Ovary (tissue), 9 donors: ENCODE data around the gene MAN1C1. TPM values are rescaled to one million over a fixed set of nuclear protein-coding genes. Genes with fewer than 3 reads are reported as not detected.

Experiments
- DNase-seq, 5 donors: peaks; one replicate each; pipeline ENCODE4 v3.0.0-alpha.2; 2019 to 2020
- H3K27ac ChIP-seq, 2 donors: fragments of 200-600 bp; one replicate each; pipeline versions ENCODE4 v1.5.1 to v1.8.0; 2019 to 2022
- H3K27me3 ChIP-seq: fragments of 200-600 bp; one replicate; pipeline ENCODE4 v1.8.0; 2022
- H3K36me3 ChIP-seq: fragments of 200-600 bp; sonication (generic); one replicate; pipeline ENCODE4 v1.5.1; 2019
- H3K4me1 ChIP-seq: one replicate; pipeline ENCODE4 v1.8.1; 2013; ENCODE audit warnings: mild to moderate bottlenecking, moderate library complexity; ENCODE audit not compliant: insufficient read depth
- H3K4me3 ChIP-seq: fragments of 200-600 bp; sonication (generic); one replicate; pipeline ENCODE4 v1.5.1; 2017
- H3K9me3 ChIP-seq, 2 donors: fragments of 200-600 bp in 1 of 2; sonication (generic) in 1 of 2; one replicate each; pipeline versions ENCODE4 v1.5.1 to v1.8.1; 2013 to 2019; ENCODE audit warnings: mild to moderate bottlenecking in 1 of 2, moderate library complexity in 1 of 2
- CTCF ChIP-seq, 3 donors: fragments of 450-650 bp in 2 of 3; fragments of 200-600 bp in 1 of 3; IDR thresholded peaks; one replicate each; pipeline versions ENCODE4 v1.5.1 to v1.8.0; 2016 to 2022; ENCODE audit warnings: antibody characterized with exemption in 3 of 3, mild to moderate bottlenecking in 1 of 3
- EP300 ChIP-seq: sonication (generic); formaldehyde crosslinking; IDR thresholded peaks from one replicate; pipeline ENCODE4 v1.6.1; 2017; ENCODE audit warnings: antibody characterized with exemption
- POLR2A ChIP-seq: fragments of 450-650 bp; IDR thresholded peaks from one replicate; pipeline ENCODE4 v1.6.1; 2017; ENCODE audit warnings: antibody characterized with exemption, mild to moderate bottlenecking, moderate library complexity
- WGBS, 3 donors: extraction: QIAGEN DNeasy Blood & Tissue Kit in 1 of 3; methylation state at CpG; one replicate each; pipeline versions ENCODE4 v1.1.5 to v1.1.7; 2013 to 2017; 5-methylcytosine and 5-hydroxymethylcytosine counted together
- intact Hi-C, 4 donors: fragments of 100-400 bp; cut with DNase I; formaldehyde crosslinking; loops; one replicate each; pipeline versions ENCODE4 v1.11.0 to v1.15.1; 2022 to 2023
- polyA plus RNA-seq, 2 donors: library from polyadenylated mRNA; stranded (reverse); fragments of 200-250 nt in 1 of 2; fragments of 350-450 nt in 1 of 2; fragmentation: Illumina TruSeq in 1 of 2; extraction: RNeasy Lipid Tissue Mini Kit (QIAGEN cat#74804) in 1 of 2; gene quantifications; one replicate each; pipeline ENCODE4 v1.2.3, GENCODE V29; 2013 to 2014
- total RNA-seq, 7 donors: library from RNA; depleted of rRNA in 2 of 7; stranded (reverse); fragments of >200 nt in 2 of 7; fragmentation: NEBNext Ultra II Directional in 3 of 7; extraction: Animal tissue kit (Norgen Biotek cat#: 25700) in 3 of 7; gene quantifications; one replicate each; pipeline versions ENCODE4 v1.1.0 to v1.2.4, GENCODE V29; 2016 to 2023
- donor health status: DM: no; HTN: no; CAD: no; lungs with moderate emphysema.
- donor health status: DM: no; HTN: no; CAD: no.
- donor health status: Bipolar disorder and iron deficiency.
- donor health status: DM: yes; HTN: yes; CAD: no.
- donor health status: DM: no; HTN: no; CAD: no.
- donor health status: DM: yes; HTN: yes; CAD: no.

Gene MAN1C1
- total and polyA plus RNA-seq, 9 donors, result 18.0 to 59.2 (median 33.1) TPM

- H3K27me3 ChIP-seq, result no peaks in the 10 kb centered on the region
- peaks cover 9% of the 10 kb centered on the region for H3K4me1 ChIP-seq
- 79 to 91% (median 83%) methylated on average over 4 of the region's 4 CpGs for WGBS, 3 donors
- no peak for DNase-seq
- H3K27ac ChIP-seq, result no peak overlapping the region
- no peak overlapping the region for H3K4me3 ChIP-seq
- no peaks in the 10 kb centered on the region for H3K9me3 ChIP-seq
- intact Hi-C loops, result loop anchor here in 2 of 4 donors (5.0 to 10.0 kb wide), 2 partner anchors 34 to 62 kb away; no protein-coding TSS in a partner anchor
- TF ChIP-seq CTCF (IDR thresholded peaks at IDR 0.05) (no peak), POLR2A (no peak), EP300 (no peak)
- no peaks in the 10 kb centered on the region for H3K36me3 ChIP-seq
These were observed 6.4 kb downstream of the MAN1C1 start for GRCh38 chr1:25623007-25623406.

- no peak for DNase-seq
- intact Hi-C loops, result loop anchor here in 2 of 4 donors (5.0 to 10.0 kb wide), 2 partner anchors 34 to 61 kb away; no protein-coding TSS in a partner anchor
- no peaks in the 10 kb centered on the region for H3K9me3 ChIP-seq
- WGBS, 3 donors, result 68 to 74% (median 72%) methylated on average over 4 of the region's 4 CpGs
- TF ChIP-seq EP300 (no peak), CTCF (IDR thresholded peaks at IDR 0.05) (no peak), POLR2A (no peak)
- no peak overlapping the region for H3K27ac ChIP-seq
- H3K36me3 ChIP-seq, result no peaks in the 10 kb centered on the region
- H3K4me1 ChIP-seq, result peaks cover 9% of the 10 kb centered on the region
- H3K4me3 ChIP-seq, result no peak overlapping the region
- no peaks in the 10 kb centered on the region for H3K27me3 ChIP-seq
These were observed 7.1 kb downstream of the MAN1C1 start for GRCh38 chr1:25623731-25624130.

- H3K27me3 ChIP-seq, result no peaks in the 10 kb centered on the region
- no peaks in the 10 kb centered on the region for H3K36me3 ChIP-seq
- no peak overlapping the region for H3K4me3 ChIP-seq
- intact Hi-C loops, result loop anchor here in 2 of 4 donors (5.0 to 10.0 kb wide), 2 partner anchors 33 to 61 kb away; no protein-coding TSS in a partner anchor
- no peak for DNase-seq
- TF ChIP-seq CTCF (IDR thresholded peaks at IDR 0.05) (no peak), EP300 (no peak), POLR2A (no peak)
- no peaks in the 10 kb centered on the region for H3K9me3 ChIP-seq
- 41 to 58% (median 43%) methylated on average over 3 of the region's 3 CpGs for WGBS, 3 donors
- H3K4me1 ChIP-seq, result peaks cover 9% of the 10 kb centered on the region
- no peak overlapping the region for H3K27ac ChIP-seq
These were observed 7.6 kb downstream of the MAN1C1 start for GRCh38 chr1:25624156-25624555.

- no peaks in the 10 kb centered on the region for H3K27me3 ChIP-seq
- TF ChIP-seq POLR2A, result no peak
- no peak for TF ChIP-seq CTCF (IDR thresholded peaks at IDR 0.05)
- TF ChIP-seq EP300, result no peak
- H3K27ac ChIP-seq, result no peak overlapping the region
- no peaks in the 10 kb centered on the region for H3K9me3 ChIP-seq
- H3K4me1 ChIP-seq, result peaks cover 8% of the 10 kb centered on the region
- no peak overlapping the region for H3K4me3 ChIP-seq
- 91 to 94% (median 92%) methylated on average over 5 of the region's 5 CpGs for WGBS, 3 donors
- DNase-seq, result no peak
- no peaks in the 10 kb centered on the region for H3K36me3 ChIP-seq
- intact Hi-C loops, result loop anchor here in 2 of 4 donors (5.0 to 10.0 kb wide), 2 partner anchors 33 to 60 kb away; no protein-coding TSS in a partner anchor
These were observed 8.0 kb downstream of the MAN1C1 start for GRCh38 chr1:25624604-25625003.
